Posterior cingulate gyrus (tissue), 11 donors: ENCODE data around the gene OSBP2.

Source experiments
- DNase-seq, 10 donors: peaks; one replicate each; pipeline versions ENCODE4 v3.0.0 to v3.0.0-alpha.2; 2020 to 2021; ENCODE audit warnings: mixed read lengths in 3 of 10
- intact Hi-C: fragments of 100-400 bp; cut with DNase I; formaldehyde crosslinking; loops from one replicate; pipeline ENCODE4 v1.15.1; 2023

OSBP2 gene

DNA sequence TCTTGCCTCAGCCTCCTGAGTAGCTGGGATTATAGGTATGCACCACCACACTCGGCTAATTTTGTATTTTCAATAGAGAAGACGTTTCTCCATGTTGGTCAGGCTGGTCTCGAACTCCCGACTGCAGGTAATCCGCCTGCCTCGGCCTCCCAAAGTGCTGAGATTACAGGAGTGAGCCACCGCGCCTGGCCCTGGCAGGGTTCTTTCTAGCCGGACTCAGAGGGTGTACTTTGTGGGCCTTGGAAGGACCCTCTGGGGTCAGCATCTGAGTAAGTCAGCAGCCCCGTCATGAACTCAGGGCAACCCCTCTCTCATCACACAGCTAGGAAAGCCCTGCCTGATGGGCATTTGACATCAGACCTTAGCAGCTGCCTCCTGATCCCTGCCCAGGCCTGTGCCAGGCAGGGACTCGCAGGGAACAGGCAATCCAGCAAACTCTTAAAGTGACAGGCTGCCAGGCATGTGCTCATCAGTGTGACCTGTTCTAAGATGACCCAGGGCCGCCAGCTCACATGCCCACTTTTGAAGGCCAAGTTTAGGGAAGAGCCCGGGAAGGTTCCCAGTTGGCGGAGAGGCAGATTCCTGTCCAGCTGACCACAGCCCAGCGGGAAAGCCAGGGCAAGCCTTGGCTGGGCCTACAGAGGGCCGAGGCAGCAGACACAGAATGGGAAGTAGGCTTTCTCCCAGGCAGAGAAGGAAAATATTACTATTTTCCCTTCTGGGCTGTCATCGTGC lies 181.0 kb downstream of the OSBP2 start:
- intact Hi-C loops: no loop called here
- DNase-seq: peak in 8 of 10 donors; percentile 10 to 89 (median 44)

DNA sequence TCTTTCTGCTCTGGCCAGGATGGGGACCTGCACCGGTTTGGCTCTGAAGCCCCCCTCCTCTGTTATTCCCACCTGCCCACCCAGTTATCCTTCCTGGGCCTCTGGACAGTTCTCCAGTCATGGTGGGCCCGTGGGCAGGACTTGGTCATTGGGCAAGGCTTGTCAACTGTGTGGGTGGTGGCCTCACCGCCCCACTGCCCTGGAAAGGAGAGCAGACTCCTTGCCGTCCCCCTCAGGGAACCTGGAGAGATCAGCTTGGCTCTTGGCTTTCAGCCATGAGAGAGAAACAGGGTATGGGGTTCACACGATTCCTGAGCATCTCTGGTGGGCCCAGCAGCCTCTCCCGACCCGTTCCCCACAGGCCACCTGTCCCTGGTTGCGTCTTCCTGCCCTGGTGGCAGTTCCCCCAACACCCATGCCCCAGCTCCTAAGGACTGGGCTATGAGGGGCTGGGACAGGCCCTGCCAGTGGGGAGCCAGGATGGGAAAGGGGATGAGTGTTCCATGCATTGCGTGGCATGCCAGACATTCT lies 181.6 kb downstream of the OSBP2 start:
- peak in 5 of 10 donors; percentile 3 to 75 (median 59) for DNase-seq
- intact Hi-C loops: no loop called here

DNA sequence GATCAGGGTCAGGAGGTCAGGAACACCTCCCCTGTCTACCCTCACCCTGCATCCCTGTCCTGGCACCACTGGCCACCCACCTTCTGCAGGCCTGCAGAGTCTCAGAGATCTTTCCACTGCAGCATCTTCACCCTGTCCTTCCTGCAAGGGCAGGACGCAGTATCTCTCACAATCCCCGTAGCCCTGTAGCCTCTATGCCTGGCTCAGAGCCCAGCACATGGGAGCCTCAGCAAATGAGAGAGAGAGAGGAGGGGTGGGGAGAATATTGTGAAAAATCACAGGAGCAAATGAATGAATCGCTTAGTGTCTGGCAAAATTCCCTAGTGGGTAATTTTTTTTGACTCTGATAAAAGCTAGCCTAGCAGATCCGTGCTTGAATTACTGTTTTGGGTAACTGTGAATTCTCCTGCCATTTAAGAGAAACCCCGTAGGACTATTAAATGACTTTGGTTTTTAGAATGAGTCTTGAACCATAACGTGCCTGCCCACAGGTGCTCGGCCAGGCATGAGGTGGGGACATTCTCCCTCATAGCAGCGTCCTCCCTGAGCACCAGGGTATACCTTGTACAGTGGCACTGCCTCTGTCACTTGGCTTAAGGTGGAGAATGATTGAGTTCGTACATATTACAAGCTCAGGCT lies 182.4 kb downstream of the OSBP2 start:
- intact Hi-C loops: no loop called here
- peak; percentile 42 to 95 (median 72) for DNase-seq

DNA sequence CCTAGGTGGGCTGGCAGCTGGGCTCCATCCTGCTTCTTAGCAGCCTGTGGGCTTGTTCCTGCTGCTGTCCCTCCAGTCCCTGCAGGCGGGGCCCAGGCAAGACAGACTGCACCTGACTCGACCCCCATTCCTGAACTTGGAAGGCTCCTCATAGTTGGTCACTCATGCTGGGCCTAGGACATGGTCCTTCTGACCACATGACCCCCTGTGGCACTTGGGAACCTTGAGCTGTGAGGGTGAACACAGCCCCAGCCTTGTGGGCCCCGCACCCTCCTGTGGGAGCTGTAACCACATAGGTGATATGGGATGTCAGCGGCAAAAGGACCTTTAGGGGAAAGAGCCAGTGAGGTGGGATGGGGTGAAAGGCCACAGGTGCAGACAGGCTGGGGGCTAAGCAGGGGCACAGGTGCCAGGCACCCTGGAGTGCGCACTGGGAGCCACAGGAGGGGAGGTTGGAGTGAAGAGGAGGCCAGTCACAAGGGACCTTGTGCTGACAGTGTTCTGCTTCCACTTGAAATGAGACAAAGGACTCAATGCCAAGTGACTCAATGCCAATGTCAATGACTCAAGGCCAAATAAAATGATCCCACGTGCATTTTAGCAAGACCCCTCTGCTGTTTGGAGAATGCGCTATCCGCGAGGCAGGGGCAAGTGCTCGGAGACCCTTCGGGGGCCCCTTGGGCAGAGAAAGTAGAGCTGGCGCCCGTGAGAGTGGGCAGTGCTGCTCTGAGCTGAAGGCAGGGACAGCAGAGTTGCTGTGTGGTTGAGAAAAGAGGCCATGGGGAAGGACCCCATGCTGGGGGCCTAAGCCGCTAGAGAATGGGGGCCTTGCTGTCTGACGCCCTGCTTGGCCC lies 183.2 kb downstream of the OSBP2 start:
- intact Hi-C loops: no loop called here
- peak in 3 of 10 donors; percentile 57 to 75 (median 67) for DNase-seq

DNA sequence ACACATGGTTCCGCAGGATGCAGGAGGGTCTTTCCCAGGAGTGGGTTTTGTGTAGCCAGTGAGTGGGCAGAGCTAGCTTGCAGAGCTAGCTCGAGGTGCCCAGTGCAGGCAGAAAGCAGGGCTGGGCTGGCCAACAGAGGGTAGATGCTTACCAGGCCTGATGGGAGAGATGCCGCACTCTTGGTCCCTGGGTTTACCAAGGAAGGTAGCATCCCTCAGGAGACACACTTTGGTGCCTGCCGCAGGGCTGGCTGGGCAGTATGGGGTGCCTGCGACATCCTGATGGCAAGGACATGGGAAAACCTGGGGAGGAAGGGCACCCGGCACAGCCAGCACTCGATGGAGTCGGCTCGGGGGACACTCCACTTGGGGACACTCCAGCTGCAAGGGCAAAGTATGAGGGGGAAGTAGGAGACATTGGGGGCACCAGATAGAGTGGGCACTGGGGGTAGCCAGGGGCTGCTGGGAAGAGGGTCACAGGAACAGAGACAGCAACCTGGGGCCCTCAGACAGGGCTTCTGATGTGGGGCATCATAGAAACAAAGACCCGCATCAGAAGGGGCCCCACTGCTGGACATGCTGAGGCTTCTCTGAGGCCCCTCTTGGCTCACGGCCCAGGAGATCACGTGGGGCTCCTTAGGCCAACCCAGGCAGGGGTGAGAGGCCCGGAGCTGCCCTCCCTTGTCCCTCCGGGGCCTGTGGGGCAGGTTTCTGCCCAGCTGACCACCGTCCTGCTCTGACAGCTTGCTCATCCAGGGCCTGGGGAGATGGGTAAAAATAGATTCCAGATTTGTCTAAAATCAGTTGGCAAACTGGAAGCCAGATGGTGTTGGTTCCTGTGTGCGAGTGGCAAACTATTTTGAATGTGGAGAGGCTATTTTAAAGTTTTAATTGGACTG lies 184.1 kb downstream of the OSBP2 start:
- intact Hi-C loops: no loop called here
- DNase-seq: peak in 4 of 10 donors; percentile 37 to 90 (median 82)

DNA sequence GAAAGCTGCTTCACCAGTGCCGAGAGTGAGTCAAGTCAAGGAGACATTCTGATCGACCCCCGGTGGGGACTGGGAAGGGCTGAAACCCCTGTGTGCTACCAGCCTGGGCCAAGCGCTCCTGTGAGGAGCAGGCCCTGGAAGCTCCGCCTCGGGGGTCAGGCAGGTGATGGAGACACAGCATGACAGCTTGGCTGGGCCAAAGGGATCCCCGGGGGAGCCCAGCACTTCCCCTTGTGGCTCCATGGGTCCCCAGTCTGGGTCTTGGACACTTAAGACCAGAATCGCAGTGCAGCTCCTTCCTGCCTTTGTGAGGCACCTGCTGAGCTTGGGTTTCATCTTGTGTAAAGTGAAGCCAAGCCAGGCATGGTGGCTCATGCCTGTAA lies 184.7 kb downstream of the OSBP2 start:
- intact Hi-C loops: no loop called here
- DNase-seq: peak in 3 of 10 donors; percentile 70 to 82 (median 71)

DNA sequence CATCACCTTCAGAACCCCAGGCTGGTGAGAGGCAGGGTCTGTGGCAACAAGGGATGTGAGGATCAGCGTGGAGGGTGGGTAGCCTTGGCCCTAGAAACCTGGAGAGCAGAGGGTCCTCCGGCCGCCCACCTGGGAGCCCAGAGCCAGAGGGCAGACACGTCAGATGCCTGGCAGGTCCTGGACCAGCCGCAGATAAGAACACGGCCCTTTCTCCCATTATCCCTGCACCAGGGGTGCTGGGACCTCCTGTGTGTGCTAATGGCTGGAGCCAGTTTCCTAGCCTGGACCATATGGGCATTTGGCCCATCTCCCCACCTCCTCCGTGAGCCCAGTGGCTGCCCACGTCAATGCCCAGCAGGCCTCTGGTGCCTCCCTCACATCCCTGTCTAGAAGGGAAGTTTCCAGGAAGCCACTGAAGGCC lies 185.5 kb downstream of the OSBP2 start:
- DNase-seq: peak in 3 of 10 donors; percentile 47 to 72 (median 70)
- intact Hi-C loops: no loop called here

DNA sequence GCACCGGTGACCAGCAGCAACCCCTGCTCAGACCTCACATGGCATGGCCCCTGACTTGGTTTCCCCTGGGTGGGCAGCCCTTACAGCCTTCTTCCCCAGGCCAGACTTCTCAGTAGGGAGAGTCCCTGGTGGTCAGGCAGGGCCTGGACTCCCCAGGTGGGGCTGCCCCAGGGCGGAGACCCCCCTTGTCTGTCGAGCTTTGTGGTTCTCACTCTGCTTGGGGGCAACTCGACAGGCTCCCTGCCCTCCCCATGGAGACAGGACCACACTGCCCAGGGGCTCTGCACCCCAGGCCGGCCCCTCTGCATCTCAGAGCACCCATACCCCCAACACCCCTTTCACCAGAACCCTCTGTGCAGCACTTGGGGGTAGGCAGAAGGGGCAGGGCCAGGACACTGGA lies 186.2 kb downstream of the OSBP2 start:
- peak in 1 of 10 donors; percentile 76 for DNase-seq
- intact Hi-C loops: no loop called here

DNA sequence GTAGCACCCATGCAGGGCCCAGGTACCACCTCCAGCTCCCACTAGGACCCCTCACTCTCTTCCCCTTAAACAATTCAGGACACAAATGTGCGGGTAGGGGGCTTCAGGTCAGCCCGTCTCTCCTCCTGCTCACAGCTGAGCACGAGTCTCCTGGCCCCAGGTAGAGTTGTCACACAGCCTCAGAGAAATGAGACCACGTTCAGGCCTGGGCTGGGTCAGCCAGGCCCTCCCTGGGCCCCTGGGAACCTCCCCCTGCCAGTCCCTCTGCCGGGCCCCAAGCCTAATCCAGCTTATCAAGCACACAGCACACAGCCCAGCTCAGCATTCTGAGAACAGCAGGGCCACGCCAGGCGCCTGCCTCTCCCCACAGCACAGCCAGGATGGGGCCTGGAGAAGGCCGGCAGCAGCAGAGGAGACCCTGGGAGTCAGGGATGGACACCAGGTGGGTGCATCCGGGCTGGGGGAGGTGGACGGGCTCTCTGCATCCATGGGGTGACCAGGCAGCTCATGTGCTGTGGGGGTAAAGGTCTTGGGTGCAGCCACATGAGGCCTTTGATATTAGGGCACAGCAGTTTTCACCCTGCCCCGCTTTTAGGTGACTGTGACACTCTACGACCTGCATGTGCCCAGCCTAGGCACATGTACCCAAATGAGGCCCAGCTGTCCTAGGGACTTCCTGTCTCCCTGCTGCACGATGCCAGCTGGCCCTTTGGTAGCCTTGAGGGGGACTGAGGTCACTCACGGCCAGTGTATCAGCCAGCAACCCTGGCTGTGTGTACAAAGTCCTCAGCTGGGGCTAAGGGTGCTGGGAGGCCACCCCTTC lies 186.9 kb downstream of the OSBP2 start:
- DNase-seq: peak in 3 of 10 donors; percentile 69 to 76 (median 73)
- intact Hi-C loops: no loop called here

DNA sequence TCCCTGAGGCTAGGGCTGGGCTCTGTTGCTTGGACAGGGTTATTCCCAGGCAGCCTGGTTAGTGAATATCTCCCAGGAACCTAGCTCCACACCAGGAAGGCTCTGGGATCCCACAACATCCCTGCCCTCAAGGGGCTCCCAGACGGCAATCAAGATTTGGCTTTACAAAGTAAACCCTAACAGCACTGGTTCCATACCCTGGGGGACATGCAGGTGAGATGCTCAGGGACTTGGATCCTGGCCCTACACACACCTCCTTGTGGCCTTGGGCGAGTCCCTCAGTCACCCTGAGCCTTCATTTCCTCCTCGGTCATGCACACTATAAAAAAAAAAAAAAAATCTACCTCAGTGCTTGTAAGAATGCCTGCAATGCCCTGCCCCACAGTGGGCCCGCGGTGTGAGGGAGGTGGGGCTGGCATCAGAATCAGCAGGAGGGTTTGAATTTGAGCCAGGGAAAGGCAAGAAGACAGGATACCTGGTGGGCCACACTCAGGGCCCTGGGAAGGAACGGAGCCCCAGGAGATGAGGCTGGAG lies 187.6 kb downstream of the OSBP2 start:
- intact Hi-C loops: no loop called here
- DNase-seq: peak in 3 of 10 donors; percentile 4 to 23 (median 18)

DNA sequence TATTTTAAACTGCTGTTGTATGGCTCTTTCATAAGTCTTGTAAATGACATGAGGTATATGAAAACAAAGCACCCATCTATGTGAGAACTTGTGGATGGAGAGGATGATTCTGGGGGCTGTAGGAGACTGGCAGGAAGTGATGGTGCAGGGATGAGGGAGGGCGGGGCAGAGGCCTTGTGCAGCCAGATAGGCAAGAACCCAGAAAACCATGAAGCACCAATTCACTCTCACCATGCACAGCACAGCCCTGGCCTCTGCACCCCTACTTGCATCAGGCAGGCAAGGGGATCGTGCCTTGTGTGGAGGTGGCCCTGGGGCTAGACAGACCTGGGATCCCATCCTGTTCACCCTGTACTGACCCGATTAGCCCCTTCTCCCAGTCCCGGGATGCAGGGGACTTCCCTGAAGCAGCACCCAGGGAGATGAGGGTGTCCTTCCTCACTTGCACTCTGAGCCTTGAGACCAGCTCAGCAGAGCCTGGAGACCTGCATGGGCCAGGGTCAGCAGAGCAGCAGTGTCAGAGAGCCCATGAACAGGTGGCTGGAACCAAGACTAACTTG lies 188.4 kb downstream of the OSBP2 start:
- DNase-seq: peak in 4 of 10 donors; percentile 5 to 55 (median 30)
- intact Hi-C loops: no loop called here

DNA sequence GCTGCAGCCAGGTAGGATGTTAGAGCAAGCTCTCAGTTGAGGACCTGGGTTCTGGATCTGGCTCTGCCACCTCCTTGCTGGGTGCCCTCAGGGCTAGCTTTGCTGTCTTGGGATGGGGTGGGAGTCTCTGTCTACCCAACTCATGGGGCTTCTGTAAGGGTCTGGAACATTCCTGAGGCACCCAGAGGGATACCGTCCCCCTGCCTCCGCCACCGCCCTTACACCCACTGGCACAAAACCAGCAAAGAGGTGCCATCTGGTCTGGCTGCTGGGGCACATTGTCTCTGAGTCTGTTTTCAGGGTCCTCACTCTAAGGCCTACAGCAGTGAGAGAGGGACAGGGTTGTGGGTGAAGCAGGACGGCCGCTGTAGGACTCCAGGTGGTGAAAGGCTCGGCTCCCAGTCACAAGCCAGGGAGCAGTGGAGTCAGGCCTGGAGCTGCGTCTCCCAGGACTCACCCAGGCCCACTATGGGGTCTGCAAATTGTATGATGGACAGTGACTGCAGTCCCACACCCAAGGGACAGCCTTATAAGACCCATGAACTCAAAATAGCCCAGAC lies 189.0 kb downstream of the OSBP2 start:
- intact Hi-C loops: no loop called here
- peak in 3 of 10 donors; percentile 37 to 74 (median 43) for DNase-seq

DNA sequence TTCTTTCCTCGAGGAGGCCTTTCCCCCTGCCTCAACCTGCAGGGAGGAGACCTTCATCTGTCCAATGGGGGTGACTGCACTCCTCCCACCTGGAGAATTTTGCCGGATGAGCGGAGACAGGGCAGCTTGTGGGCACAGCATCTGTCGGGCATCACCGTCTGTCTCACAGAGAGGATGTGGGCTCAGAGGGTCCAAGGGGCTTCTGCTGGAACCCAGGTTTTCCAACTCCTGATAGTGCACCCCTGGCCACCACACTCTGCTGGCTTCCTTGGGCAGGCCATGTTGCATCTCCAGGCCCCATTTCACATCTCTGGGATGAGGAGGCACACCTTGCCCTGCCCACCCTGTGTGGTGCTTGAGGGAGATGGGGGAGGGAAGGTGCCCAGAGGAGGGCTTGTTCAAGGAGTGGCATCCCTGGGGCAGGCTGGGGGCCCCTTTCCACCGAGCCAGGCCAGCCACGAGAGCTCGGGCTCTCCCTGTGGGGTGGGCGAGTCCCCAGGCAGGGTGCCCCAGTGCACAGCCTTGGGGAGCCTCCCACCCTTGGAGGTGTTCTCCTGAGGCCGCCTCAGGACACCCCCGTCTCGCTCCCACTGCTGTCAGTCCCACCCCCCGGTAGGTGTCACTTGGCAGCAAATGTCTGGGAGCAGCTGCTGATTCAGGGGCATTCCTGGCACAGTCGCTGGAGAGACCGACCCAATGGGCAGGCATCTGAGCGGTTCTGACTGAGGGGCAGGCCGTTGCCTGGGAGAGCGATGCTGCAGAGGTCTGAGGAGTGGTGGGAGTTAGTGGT lies 189.7 kb downstream of the OSBP2 start:
- intact Hi-C loops: no loop called here
- DNase-seq: peak in 3 of 10 donors; percentile 73 to 81 (median 74)

DNA sequence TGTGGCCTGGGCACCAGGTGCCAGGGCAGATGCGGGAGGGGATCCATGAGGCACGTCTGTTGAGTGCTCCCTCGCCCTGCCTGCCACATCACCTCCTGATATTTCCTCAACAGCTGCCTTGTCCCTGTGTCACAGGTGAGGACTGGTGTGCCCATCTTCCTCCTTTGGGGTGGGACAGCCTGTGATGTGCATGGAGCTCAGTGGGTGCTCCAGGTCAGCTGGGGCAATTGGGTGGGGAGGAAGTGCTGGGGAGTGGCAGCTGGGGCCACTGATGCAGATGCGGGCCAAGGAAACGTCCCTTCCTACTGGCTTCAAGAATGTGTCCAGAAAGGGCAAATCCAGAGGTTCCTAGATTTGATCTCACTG lies 190.3 kb downstream of the OSBP2 start:
- intact Hi-C loops: no loop called here
- DNase-seq: peak in 2 of 10 donors; percentile 41 to 62

DNA sequence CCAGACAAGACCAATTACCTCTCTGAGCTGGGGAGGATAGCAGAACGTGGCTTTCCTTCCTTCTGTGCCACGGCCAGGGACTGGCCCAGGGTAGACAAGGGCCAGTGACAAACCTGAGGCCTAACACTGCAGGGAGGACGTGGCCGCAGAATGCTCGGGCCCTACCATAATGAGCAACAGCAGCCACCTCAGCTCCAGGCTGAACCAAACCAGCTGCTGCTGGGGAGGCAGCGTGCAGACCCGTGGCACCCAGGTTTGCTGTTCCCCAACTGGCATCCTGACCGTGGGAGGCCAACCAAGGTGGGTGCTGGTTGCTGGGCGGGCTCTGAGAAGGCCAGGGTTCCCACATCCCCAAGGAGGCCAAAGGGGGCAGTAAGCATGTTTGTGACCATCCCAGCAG lies 190.9 kb downstream of the OSBP2 start:
- intact Hi-C loops: no loop called here
- DNase-seq: peak in 2 of 10 donors; percentile 69 to 85

DNA sequence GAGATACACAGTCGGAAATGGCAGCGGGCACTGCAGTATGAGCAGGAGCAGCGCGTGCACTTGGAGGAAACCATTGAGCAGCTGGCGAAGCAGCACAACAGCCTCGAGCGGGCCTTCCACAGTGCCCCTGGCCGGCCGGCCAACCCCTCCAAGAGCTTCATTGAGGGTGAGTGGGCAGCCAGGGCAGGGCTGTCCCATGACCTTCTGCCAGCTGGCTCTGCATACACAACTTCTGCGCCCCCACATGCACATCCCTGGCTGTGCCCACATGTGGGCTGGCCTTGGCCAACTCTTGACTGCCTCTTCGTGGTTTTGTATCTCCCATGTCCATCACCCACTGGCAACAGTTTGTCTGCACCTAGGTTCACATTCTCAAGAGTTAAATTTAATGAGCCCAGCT lies 192.8 kb downstream of the OSBP2 start:
- DNase-seq: peak in 4 of 10 donors; percentile 6 to 67 (median 43)
- intact Hi-C loops: no loop called here

DNA sequence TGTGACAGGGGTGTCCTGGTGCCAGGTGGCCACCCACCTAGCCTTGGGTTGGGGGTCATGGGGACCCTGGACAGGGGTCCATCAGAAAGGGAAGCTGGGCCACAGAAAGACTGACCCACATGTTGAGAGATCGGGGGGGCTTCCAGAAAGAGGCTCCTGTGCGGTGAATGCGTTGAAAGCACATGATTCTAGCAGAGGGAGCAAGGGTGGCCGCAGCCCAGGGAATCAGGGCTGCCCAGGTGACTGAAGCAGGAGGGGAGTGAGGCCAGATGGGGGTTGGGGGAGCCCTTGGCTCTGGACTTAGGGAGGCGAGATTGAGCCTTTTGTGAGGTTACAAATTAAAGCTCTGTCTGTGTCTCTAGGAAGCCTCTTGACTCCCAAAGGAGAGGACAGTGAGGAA lies 193.2 kb downstream of the OSBP2 start:
- DNase-seq: peak in 2 of 10 donors; percentile 42 to 56
- intact Hi-C loops: no loop called here
